ENCODE data around the gene SBNO2. TPM values are rescaled to one million over a fixed set of nuclear protein-coding genes. Genes with fewer than 3 reads are reported as not detected.

The SBNO2 gene
- total and polyA plus RNA-seq, 4 donors, result 45.6 to 155 (median 95.9) TPM

DNA sequence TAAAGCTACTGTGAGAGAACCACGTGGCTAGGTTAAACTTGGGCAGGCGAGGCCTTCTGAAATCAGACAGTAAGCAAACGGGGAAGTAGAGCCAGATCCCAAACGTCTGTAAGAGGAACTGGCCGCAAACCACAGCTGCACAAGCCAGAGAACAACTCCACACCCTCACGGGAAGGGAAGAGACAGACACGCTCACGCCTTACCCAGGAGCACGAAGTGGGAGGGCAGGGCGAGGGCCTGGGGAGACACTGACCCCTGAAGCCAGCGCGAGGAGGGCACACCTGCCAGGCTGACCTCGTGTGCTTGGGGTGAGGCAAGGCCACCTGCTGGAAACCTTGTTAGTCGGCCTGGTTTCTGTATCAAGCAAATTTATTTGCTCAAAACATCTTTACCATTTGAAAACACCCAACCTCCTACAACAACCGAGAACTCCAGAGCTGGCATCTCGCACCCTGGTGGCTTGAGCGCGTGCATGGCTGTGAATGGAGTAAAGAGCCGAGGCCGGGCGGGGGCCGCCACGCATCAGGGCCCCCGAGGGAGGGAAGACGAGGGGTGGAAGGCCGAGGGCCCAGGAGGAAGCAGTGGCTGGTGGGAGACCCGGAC lies 86.2 kb downstream of the SBNO2 start:
- TF ChIP-seq, protein P1, sequence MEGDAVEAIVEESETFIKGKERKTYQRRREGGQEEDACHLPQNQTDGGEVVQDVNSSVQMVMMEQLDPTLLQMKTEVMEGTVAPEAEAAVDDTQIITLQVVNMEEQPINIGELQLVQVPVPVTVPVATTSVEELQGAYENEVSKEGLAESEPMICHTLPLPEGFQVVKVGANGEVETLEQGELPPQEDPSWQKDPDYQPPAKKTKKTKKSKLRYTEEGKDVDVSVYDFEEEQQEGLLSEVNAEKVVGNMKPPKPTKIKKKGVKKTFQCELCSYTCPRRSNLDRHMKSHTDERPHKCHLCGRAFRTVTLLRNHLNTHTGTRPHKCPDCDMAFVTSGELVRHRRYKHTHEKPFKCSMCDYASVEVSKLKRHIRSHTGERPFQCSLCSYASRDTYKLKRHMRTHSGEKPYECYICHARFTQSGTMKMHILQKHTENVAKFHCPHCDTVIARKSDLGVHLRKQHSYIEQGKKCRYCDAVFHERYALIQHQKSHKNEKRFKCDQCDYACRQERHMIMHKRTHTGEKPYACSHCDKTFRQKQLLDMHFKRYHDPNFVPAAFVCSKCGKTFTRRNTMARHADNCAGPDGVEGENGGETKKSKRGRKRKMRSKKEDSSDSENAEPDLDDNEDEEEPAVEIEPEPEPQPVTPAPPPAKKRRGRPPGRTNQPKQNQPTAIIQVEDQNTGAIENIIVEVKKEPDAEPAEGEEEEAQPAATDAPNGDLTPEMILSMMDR (IDR thresholded peaks at IDR 0.05; ENCODE audit: control extremely low read depth, extremely low read depth), result no peak
- Histone ChIP-seq H3K27ac (ENCODE audit: low read depth in 1 of 2, low read length in 1 of 2) (peak overlapping the region in 1 of 2 donors; percentile 67), H3K4me1 (ENCODE audit: control insufficient read depth in 5 of 5, insufficient read depth in 5 of 5, low read length in 5 of 5) (peaks cover 0 to 1% (median 0%) of the 10 kb centered on the region in 5 donors), H3K27me3 (ENCODE audit: control insufficient read depth in 3 of 3, insufficient read depth in 3 of 3, low read length in 2 of 3) (no peaks in the 10 kb centered on the region), H3K4me3 (no peak overlapping the region), H3K36me3 (ENCODE audit: control insufficient read depth in 4 of 4, insufficient read depth in 4 of 4, low read length in 4 of 4) (peaks cover 0 to 81% (median 5%) of the 10 kb centered on the region in 4 donors), H3K9ac (ENCODE audit: insufficient read depth in 1 of 2, low read length in 2 of 2) (no peak overlapping the region), H3K9me3 (ENCODE audit: control insufficient read depth in 4 of 4, insufficient read depth in 3 of 4, low read length in 3 of 4) (no peaks in the 10 kb centered on the region)
- DNase-seq, result no peak
- WGBS, 2 donors, result 35 to 52% methylated on average over 27 of the region's 27 CpGs
- peak; percentile 33 for ATAC-seq (ENCODE audit: insufficient read depth, low FRiP score)

DNA sequence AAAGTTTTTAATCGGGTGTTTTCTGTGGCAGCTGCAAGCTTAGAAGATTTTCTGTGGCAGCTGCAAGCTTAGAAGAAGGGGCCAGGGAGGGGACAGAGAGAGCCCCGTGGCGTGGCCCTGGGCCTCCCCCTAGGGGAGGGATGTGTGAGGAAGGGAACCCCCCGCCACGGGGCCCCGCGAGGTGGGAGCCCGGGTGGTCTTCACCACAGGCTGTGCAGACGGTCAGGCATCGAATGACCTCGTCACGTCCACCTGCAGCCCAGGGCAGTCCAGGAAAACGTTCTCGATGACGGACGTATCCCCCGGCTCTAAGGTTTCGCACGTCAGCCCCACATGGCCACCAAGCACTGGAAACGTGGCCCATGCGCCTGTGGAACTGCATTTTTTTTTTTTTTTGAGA lies 87.5 kb downstream of the SBNO2 start:
- H3K27ac ChIP-seq (ENCODE audit: low read depth in 1 of 2, low read length in 1 of 2), result no peak overlapping the region
- peaks cover 0 to 80% (median 2%) of the 10 kb centered on the region in 4 donors for H3K36me3 ChIP-seq (ENCODE audit: control insufficient read depth in 4 of 4, insufficient read depth in 4 of 4, low read length in 4 of 4)
- 77 to 82% methylated on average over 21 of the region's 21 CpGs for WGBS, 2 donors
- H3K9me3 ChIP-seq (ENCODE audit: control insufficient read depth in 4 of 4, insufficient read depth in 3 of 4, low read length in 3 of 4), result no peaks in the 10 kb centered on the region
- no peak for DNase-seq
- ATAC-seq (ENCODE audit: insufficient read depth, low FRiP score), result no peak
- no peaks in the 10 kb centered on the region for H3K27me3 ChIP-seq (ENCODE audit: control insufficient read depth in 3 of 3, insufficient read depth in 3 of 3, low read length in 2 of 3)
- no peak overlapping the region for H3K9ac ChIP-seq (ENCODE audit: insufficient read depth in 1 of 2, low read length in 2 of 2)
- no peak overlapping the region for H3K4me3 ChIP-seq
- peaks cover 0 to 10% (median 0%) of the 10 kb centered on the region in 5 donors for H3K4me1 ChIP-seq (ENCODE audit: control insufficient read depth in 5 of 5, insufficient read depth in 5 of 5, low read length in 5 of 5)
- TF ChIP-seq, protein P1 (IDR thresholded peaks at IDR 0.05; ENCODE audit: control extremely low read depth, extremely low read depth), result no peak

DNA sequence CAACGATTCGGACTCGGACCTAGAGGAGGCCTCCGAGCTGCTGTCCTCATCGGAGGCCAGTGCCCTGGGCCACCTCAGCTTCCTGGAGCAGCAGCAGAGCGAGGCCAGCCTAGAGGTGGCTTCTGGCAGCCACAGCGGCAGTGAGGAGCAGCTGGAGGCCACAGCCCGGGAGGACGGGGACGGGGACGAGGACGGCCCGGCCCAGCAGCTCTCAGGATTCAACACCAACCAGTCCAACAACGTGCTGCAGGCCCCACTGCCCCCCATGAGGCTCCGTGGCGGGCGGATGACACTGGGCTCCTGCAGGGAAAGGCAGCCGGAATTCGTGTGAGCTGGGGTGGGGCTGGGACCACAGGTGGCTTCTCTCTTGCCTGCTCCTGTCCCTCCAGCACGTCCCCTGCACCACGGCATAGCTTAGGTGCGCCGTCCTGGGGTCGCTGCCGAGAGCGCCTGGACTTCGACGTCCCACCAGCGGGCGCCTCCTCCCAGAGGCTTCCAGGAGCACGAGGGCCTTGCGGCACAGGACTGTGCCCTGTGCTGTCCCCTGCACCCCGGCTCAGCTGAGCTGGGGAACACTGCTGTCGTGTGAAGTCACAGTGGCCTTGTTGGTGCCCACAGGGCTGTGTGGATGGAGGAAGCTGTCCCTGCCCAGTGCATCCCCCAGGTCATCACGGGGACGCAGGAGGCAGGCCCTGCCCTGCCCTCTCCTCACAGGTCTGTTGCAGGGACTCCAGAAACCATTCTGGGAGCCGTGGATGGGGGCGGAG lies 88.2 kb downstream of the SBNO2 start:
- DNase-seq (no peak), ATAC-seq (ENCODE audit: insufficient read depth, low FRiP score) (no peak)
- no peaks in the 10 kb centered on the region for H3K27me3 ChIP-seq (ENCODE audit: control insufficient read depth in 3 of 3, insufficient read depth in 3 of 3, low read length in 2 of 3)
- H3K4me1 ChIP-seq (ENCODE audit: control insufficient read depth in 5 of 5, insufficient read depth in 5 of 5, low read length in 5 of 5), result peaks cover 0 to 12% (median 0%) of the 10 kb centered on the region in 5 donors
- peaks cover 0 to 79% (median 2%) of the 10 kb centered on the region in 4 donors for H3K36me3 ChIP-seq (ENCODE audit: control insufficient read depth in 4 of 4, insufficient read depth in 4 of 4, low read length in 4 of 4)
- WGBS, 2 donors, result 80 to 88% methylated on average over 32 to 38 of the region's 38 CpGs
- H3K9me3 ChIP-seq (ENCODE audit: control insufficient read depth in 4 of 4, insufficient read depth in 3 of 4, low read length in 3 of 4), result no peaks in the 10 kb centered on the region
- H3K27ac ChIP-seq (ENCODE audit: low read depth in 1 of 2, low read length in 1 of 2), result no peak overlapping the region
- H3K4me3 ChIP-seq, result no peak overlapping the region
- TF ChIP-seq, protein P1 (IDR thresholded peaks at IDR 0.05; ENCODE audit: control extremely low read depth, extremely low read depth), result no peak
- no peak overlapping the region for H3K9ac ChIP-seq (ENCODE audit: insufficient read depth in 1 of 2, low read length in 2 of 2)
